GM18511 (cell line): Measurements from ENCODE around the gene ERFL.
A peak's percentile ranks its signal among the peaks of the same experiment; 100 is the strongest.

Experiments used
- ATAC-seq: cut with Tn5 transposase; IDR thresholded peaks from one replicate; pipeline ENCODE4 v1.9.1; 2021; ENCODE audit warnings: mild to moderate bottlenecking, moderate library complexity; ENCODE audit not compliant: unreplicated experiment

The ERFL gene

GRCh38 chr19:41901707-41902360 is 26.4 kb downstream of the ERFL start:
- no peak for ATAC-seq

- ATAC-seq: no peak
These were observed 30.0 kb downstream of the ERFL start for GRCh38 chr19:41898235-41898634.

- no peak for ATAC-seq
These were observed 30.4 kb downstream of the ERFL start for GRCh38 chr19:41897820-41898219.

- ATAC-seq: no peak
These were observed 31.1 kb downstream of the ERFL start for GRCh38 chr19:41897181-41897580.

GRCh38 chr19:41896581-41896942 is 31.7 kb downstream of the ERFL start:
- no peak for ATAC-seq

- ATAC-seq: no peak
These were observed 32.3 kb downstream of the ERFL start for GRCh38 chr19:41895745-41896580.

- no peak for ATAC-seq
These were observed 33.9 kb downstream of the ERFL start for GRCh38 chr19:41894350-41894749.

- ATAC-seq: no peak
These were observed 34.4 kb downstream of the ERFL start for GRCh38 chr19:41893899-41894298.

GRCh38 chr19:41892173-41892902 is 35.9 kb downstream of the ERFL start:
- ATAC-seq: no peak

GRCh38 chr19:41890936-41891335 is 37.3 kb downstream of the ERFL start:
- ATAC-seq: no peak

- ATAC-seq: no peak
These were observed 38.4 kb downstream of the ERFL start for GRCh38 chr19:41889896-41890295.

- ATAC-seq: no peak
These were observed 39.3 kb downstream of the ERFL start for GRCh38 chr19:41888926-41889325.

- ATAC-seq: no peak
These were observed 40.4 kb downstream of the ERFL start for GRCh38 chr19:41887711-41888382.

GRCh38 chr19:41886761-41887710 is 41.2 kb downstream of the ERFL start:
- ATAC-seq: no peak

- peak; percentile 79 for ATAC-seq
These were observed 44.2 kb downstream of the ERFL start for GRCh38 chr19:41883821-41884733.

GRCh38 chr19:41883463-41883820 is 44.8 kb downstream of the ERFL start:
- no peak for ATAC-seq

- no peak for ATAC-seq
These were observed 45.4 kb downstream of the ERFL start, which contains the start of gene ARHGEF1 for GRCh38 chr19:41882568-41883462. Gene ARHGEF1, plus strand, starts transcription at chr19:41883184. Its CDS starts 4,899 bp downstream, at chr19:41888083.

- ATAC-seq: no peak
These were observed 47.9 kb downstream of the ERFL start for GRCh38 chr19:41880329-41880708.
